Measurements from ENCODE around the gene FKBP8. TPM values are rescaled to one million over a fixed set of nuclear protein-coding genes. Genes with fewer than 3 reads are reported as not detected.

The FKBP8 gene
- total RNA-seq, 4 donors from 2014 or later = 238 to 394 (median 314) TPM

GRCh38 chr19:18558604-18559003, 15.2 kb upstream of the FKBP8 start:
- peaks cover 0 to under 1% of the 10 kb centered on the region in 2 donors for H3K36me3 ChIP-seq
- DNase-seq = no peak
- TF ChIP-seq CTCF (IDR thresholded peaks at IDR 0.05) = no peak
- TF ChIP-seq POLR2A (IDR thresholded peaks at IDR 0.05) = no peak
- H3K27ac ChIP-seq = peak overlapping the region; percentile 90 to 95 (median 91)
- H3K9me3 ChIP-seq = no peaks in the 10 kb centered on the region
- no peaks in the 10 kb centered on the region for H3K27me3 ChIP-seq
- intact Hi-C loops (cut with DNase I) = no loop called here
- H3K4me1 ChIP-seq = peaks cover 4 to 9% of the 10 kb centered on the region in 2 donors
- 68 to 71% methylated on average over 3 of the region's 3 CpGs for WGBS, 2 donors
- H3K4me3 ChIP-seq (replicated peaks in 1 of 3) = peak overlapping the region; percentile 62 to 100 (median 98)

- peak overlapping the region; percentile 62 to 100 (median 98) for H3K4me3 ChIP-seq (replicated peaks in 1 of 3)
- H3K27me3 ChIP-seq = no peaks in the 10 kb centered on the region
- H3K27ac ChIP-seq = peak overlapping the region; percentile 90 to 95 (median 91)
- TF ChIP-seq POLR2A (IDR thresholded peaks at IDR 0.05) = no peak
- TF ChIP-seq CTCF (IDR thresholded peaks at IDR 0.05) = no peak
- 7 to 8% methylated on average over 11 of the region's 11 CpGs for WGBS, 2 donors
- H3K9me3 ChIP-seq = no peaks in the 10 kb centered on the region
- H3K36me3 ChIP-seq = no peaks in the 10 kb centered on the region
- H3K4me1 ChIP-seq = peaks cover 4 to 9% of the 10 kb centered on the region in 2 donors
- peak in 1 of 2 donors; percentile 8 for DNase-seq
- intact Hi-C loops (cut with DNase I) = no loop called here
These were observed 14.8 kb upstream of the FKBP8 start for GRCh38 chr19:18558202-18558555.

- intact Hi-C loops (cut with DNase I) = no loop called here
- no peaks in the 10 kb centered on the region for H3K27me3 ChIP-seq
These were observed 14.2 kb upstream of the FKBP8 start, which contains the start of gene KXD1 for GRCh38 chr19:18557411-18558201. TSS of gene KXD1 (plus strand) at chr19:18557870. CDS start at chr19:18562057, 4,187 bp downstream.

GRCh38 chr19:18551631-18552030, 8.3 kb upstream of the FKBP8 start:
- no peak overlapping the region for H3K27ac ChIP-seq
- WGBS, 2 donors = 58% methylated on average over 6 of the region's 6 CpGs
- intact Hi-C loops (cut with DNase I) = no loop called here
- no peak overlapping the region for H3K4me3 ChIP-seq (replicated peaks in 1 of 3)
- TF ChIP-seq POLR2A (IDR thresholded peaks at IDR 0.05) (no peak), CTCF (IDR thresholded peaks at IDR 0.05) (no peak)
- H3K27me3 ChIP-seq = no peaks in the 10 kb centered on the region
- no peaks in the 10 kb centered on the region for H3K9me3 ChIP-seq
- no peaks in the 10 kb centered on the region for H3K36me3 ChIP-seq
- DNase-seq = no peak
- H3K4me1 ChIP-seq = no peaks in the 10 kb centered on the region

More at GRCh38 chr19:18557411-18558201, 14.2 kb upstream of the FKBP8 start, which contains the start of gene KXD1:
- 1 to 3% methylated on average over 24 to 32 of the region's 58 CpGs for WGBS, 2 donors
- peaks cover 4 to 9% of the 10 kb centered on the region in 2 donors for H3K4me1 ChIP-seq
- peak within 1 kb of the TSS; percentile 90 to 95 (median 91) for H3K27ac ChIP-seq
- H3K9me3 ChIP-seq = no peaks in the 10 kb centered on the region
- H3K4me3 ChIP-seq (replicated peaks in 1 of 3) = peak within 1 kb of the TSS; percentile 62 to 100 (median 98)
- TF ChIP-seq CTCF (IDR thresholded peaks at IDR 0.05) (no peak), POLR2A (IDR thresholded peaks at IDR 0.05) (peak in 1 of 2 donors; percentile 74)
- DNase-seq = peak; percentile 99
- no peaks in the 10 kb centered on the region for H3K36me3 ChIP-seq

All from thyroid gland (tissue), 4 donors.